Effector memory CD8-positive, alpha-beta T cell (primary cell): Measurements from ENCODE around the gene PPP5C.

Experiments used
- ATAC-seq: fragments of 150-1000 bp; cut with Tn5 transposase; replicated peaks from 2 replicates; pipeline ENCODE4 v1.10.0; 2021; ENCODE audit warnings: mild to moderate bottlenecking, moderate library complexity
- DNase-seq, 3 experiments: peaks; one replicate each; pipeline ENCODE4 v3.0.0; 2021
- H3K27ac Mint-ChIP-seq, 2 donors: one replicate each; pipeline ENCODE4 v1.8.0; 2022; ENCODE audit warnings: mild to moderate bottlenecking in 2 of 2, mixed read lengths in 2 of 2, moderate library complexity in 2 of 2
- H3K27me3 Mint-ChIP-seq, 2 donors: one replicate each; pipeline ENCODE4 v1.8.0; 2022; ENCODE audit warnings: mixed read lengths in 2 of 2
- H3K36me3 Mint-ChIP-seq: one replicate; pipeline ENCODE4 v1.8.0; 2022; ENCODE audit warnings: mild to moderate bottlenecking, moderate library complexity, mixed read lengths; ENCODE audit not compliant: insufficient read depth
- H3K4me1 Mint-ChIP-seq, 2 donors: one replicate each; pipeline ENCODE4 v1.8.0; 2022; ENCODE audit warnings: low read depth in 2 of 2, mixed read lengths in 2 of 2
- H3K4me3 Mint-ChIP-seq, 2 donors: one replicate each; pipeline ENCODE4 v1.8.0; 2022; ENCODE audit warnings: mild to moderate bottlenecking in 2 of 2, mixed read lengths in 2 of 2, moderate library complexity in 2 of 2
- H3K9me3 Mint-ChIP-seq, 2 donors: one replicate each; pipeline ENCODE4 v1.8.0; 2022; ENCODE audit warnings: mixed read lengths in 2 of 2

Gene PPP5C

DNA sequence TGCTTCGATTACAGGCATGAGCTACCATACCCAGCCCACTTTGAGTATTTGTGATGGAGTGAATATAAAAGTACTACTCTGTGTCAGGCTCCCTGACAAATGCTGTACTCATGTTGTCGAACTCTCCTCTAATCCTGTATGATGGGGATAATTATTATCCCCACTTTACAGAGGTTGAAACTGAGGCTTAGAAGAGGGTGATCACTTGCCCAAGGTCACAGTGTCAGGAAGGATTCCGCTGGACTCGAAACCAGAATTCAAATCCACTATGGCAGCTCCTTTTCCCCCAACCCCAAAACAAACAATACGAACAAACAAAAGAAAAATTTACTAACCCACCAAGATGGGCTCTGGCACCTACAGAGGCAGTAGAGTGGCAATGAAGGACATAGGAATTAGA lies 1.7 kb upstream of the PPP5C start:
- DNase-seq = no peak
- Mint-ChIP-seq H3K36me3 (peaks cover 13% of the 10 kb centered on the region), H3K27ac (no peak overlapping the region), H3K4me3 (peak overlapping the region; percentile 79), H3K4me1 (peaks cover 32 to 38% of the 10 kb centered on the region in 2 donors), H3K27me3 (peaks cover 0 to 10% of the 10 kb centered on the region in 2 donors), H3K9me3 (no peaks in the 10 kb centered on the region)
- ATAC-seq = no peak

DNA sequence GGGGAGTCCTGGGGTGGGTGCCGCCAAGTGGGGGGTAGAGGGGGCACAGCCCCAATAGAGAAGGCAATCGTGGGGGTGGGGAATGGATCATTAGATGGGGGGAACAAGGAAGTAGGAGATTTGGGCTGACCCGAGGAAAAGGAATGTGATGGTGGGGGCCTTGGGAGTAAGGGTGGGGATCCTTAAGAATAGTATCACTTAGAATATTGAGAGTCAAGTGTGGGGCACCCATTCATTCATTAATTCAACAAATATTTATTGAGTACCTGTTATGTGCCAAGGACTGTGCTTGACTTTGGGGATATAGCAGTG lies 641 bp downstream of the PPP5C start:
- H3K27me3 Mint-ChIP-seq = no peaks in the 10 kb centered on the region
- H3K4me1 Mint-ChIP-seq = peaks cover 52 to 58% of the 10 kb centered on the region in 2 donors
- no peaks in the 10 kb centered on the region for H3K9me3 Mint-ChIP-seq
- ATAC-seq (no peak), DNase-seq (no peak)
- peaks cover 13% of the 10 kb centered on the region for H3K36me3 Mint-ChIP-seq
- peak overlapping the region; percentile 79 for H3K4me3 Mint-ChIP-seq
- peak overlapping the region; percentile 85 to 90 for H3K27ac Mint-ChIP-seq

DNA sequence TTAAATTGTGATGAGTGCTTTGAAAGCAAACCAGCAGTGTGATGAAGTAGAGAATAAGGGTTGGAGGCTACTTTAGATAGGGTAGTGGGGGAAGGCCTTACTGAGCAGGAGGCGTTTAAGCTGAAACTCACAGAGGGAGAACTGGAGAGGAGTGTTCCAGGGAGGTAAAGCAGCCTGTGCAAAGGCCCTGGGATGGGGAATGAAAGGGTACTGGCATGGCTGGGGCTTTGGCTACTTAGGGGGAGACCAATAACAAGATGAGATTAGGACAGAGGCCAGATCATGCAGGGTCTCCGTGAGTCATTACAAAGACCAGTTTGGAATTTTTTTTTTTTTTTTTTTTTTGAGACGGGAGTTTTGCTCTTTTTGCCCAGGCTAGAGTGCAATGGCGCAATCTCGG lies 1.1 kb downstream of the PPP5C start:
- no peaks in the 10 kb centered on the region for H3K27me3 Mint-ChIP-seq
- no peak for ATAC-seq
- H3K27ac Mint-ChIP-seq = peak overlapping the region; percentile 85 to 90
- peaks cover 52 to 58% of the 10 kb centered on the region in 2 donors for H3K4me1 Mint-ChIP-seq
- peaks cover 13% of the 10 kb centered on the region for H3K36me3 Mint-ChIP-seq
- no peak for DNase-seq
- H3K4me3 Mint-ChIP-seq = peak overlapping the region; percentile 79
- no peaks in the 10 kb centered on the region for H3K9me3 Mint-ChIP-seq

DNA sequence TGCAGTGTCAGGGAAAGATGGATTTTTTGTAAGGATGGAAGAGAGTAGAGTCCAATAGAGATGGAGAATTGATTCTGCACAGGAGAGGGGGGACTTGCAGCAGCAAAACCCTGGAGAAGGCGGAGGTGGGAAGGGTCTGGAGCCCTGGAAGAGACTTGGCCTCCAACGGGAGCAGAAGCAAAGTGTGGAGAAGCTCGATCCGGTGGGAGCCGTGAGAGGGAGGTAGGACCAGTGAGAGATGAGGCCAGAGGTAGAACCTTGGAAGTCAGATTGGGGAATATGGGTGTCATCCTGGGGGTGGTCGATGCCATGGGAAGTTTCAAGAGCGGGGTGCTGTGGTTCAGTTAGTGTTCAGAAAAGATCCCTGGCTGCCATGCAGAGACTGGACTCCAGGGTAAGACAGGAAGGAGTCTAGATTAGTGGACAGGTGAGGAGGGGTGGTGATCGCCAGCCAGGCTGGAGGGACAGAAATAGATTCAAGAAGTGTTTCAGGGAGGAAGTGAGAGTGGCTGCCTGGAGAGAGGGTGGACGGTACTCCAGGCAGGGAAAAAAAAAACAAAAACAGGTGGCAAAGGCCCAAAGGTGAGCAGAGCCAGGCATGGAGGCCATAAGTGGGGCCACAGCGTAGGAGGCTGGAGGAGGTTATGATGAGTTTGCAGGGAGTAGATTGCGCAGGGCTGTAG lies 2.6 kb downstream of the PPP5C start:
- peak overlapping the region; percentile 79 to 81 for H3K4me3 Mint-ChIP-seq
- no peak for ATAC-seq
- H3K36me3 Mint-ChIP-seq = peaks cover 19% of the 10 kb centered on the region
- H3K27me3 Mint-ChIP-seq = no peaks in the 10 kb centered on the region
- H3K27ac Mint-ChIP-seq = peak overlapping the region; percentile 89 to 93
- no peaks in the 10 kb centered on the region for H3K9me3 Mint-ChIP-seq
- DNase-seq = no peak
- H3K4me1 Mint-ChIP-seq = peaks cover 54 to 58% of the 10 kb centered on the region in 2 donors

DNA sequence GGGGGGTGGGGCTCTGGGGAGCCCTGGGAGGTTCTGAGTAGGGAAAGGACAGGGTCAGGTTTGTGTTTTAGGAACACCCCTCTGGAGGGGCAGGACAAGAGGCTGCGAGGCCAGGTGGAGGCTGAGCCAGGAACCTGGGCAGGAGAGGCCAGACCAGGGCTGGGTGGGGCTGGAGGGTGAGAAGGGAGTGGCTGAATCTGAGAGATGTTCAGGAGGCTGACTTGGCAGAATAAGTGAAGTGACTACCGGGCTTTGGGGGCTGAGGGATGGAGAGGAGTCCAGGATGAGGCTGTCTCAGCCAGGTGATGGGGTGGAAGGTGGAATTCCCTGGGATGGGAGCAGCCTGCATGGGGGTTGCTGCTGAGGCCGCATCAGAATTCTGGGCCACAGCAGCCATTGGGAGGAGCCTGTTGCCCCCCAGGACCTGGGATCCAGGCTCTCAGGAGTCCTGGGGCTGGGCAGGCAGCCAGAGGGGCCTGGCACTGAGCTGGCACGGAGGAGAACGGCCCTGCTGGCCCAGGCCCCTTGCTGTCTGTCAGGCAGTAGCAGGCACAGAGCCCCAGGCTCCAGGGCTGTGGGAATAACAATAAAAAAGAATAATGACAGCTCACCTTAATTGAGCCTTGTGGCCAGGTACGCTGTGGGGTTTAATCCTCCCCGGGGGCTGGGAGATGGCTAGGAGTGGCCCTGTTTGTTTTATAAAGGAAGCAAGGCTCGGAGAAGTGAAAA lies 3.3 kb downstream of the PPP5C start:
- Mint-ChIP-seq H3K4me1 (peaks cover 56 to 60% of the 10 kb centered on the region in 2 donors), H3K4me3 (peak overlapping the region; percentile 79 to 81), H3K36me3 (peaks cover 19% of the 10 kb centered on the region), H3K27ac (peak overlapping the region; percentile 89 to 93), H3K9me3 (no peaks in the 10 kb centered on the region), H3K27me3 (no peaks in the 10 kb centered on the region)
- peak in 1 of 3 experiments; percentile 22 for DNase-seq
- ATAC-seq = no peak

DNA sequence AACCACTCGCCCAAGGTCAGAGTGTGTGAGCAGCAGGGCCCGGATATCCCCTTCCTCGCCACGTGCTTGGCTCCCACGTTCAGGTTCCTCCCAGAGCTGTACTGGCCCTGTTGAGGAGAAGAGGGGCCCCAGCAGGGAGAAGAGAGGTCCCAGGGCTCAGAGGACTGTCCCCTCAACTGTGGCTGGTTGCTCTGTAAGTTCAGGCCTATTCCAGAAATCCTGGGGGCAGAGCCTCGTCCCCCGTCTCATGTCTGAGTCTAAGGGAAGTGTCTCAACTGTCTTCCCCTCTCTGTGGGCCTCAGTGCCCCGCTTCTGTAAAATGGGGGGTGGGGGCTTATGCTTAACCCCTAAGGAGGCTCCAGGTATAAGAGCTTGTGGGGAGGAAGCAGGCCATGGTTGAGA lies 3.9 kb downstream of the PPP5C start:
- no peaks in the 10 kb centered on the region for H3K9me3 Mint-ChIP-seq
- ATAC-seq (peak; percentile 48), DNase-seq (peak in 1 of 3 experiments; percentile 24)
- peak overlapping the region; percentile 79 to 81 for H3K4me3 Mint-ChIP-seq
- H3K4me1 Mint-ChIP-seq = peaks cover 58 to 60% of the 10 kb centered on the region in 2 donors
- peaks cover 14% of the 10 kb centered on the region for H3K36me3 Mint-ChIP-seq
- peak overlapping the region; percentile 89 to 93 for H3K27ac Mint-ChIP-seq
- H3K27me3 Mint-ChIP-seq = no peaks in the 10 kb centered on the region

DNA sequence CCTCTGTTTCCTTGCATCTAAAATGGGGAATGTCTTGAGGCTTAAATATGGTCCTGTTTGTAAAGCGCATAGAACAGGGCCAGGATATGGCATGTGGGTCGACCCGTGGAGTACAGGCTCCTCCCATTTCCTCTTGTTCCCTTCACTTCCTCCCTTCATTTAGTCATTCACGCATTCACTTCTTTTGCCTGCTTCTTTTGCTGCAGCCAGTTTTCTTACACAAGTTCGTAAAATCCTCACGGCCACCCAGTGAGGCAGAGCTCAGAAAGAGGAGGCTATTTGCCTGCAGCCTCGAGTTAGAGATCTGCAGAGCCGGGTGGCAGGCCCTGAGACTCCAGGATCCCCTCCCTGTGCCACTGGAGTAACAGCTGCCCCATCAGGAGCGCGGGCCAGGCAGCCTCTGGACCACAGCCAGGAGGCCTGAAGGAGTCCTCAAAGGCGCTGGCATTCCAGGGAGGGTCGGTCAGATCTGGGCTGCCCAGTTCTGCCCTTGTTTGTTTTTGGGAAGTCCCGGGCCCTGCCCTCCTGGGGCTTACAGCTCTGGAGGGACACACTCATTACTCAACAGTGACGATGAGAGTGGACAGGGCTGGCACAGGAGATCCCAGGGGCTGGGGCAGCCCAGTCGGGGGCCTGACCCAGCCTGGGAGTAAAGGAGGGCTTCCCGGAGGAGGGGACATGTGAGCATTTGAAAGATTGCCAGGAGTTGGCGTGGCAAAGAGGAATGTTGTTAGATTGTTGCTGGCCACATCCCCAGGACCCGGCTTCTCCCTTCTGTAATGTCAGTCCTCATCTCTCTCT lies 4.6 kb downstream of the PPP5C start:
- ATAC-seq (no peak), DNase-seq (no peak)
- H3K4me1 Mint-ChIP-seq = peaks cover 60 to 61% of the 10 kb centered on the region in 2 donors
- peak overlapping the region; percentile 79 to 81 for H3K4me3 Mint-ChIP-seq
- peaks cover 14% of the 10 kb centered on the region for H3K36me3 Mint-ChIP-seq
- H3K27ac Mint-ChIP-seq = peak overlapping the region; percentile 89 to 93
- H3K9me3 Mint-ChIP-seq = no peaks in the 10 kb centered on the region
- no peaks in the 10 kb centered on the region for H3K27me3 Mint-ChIP-seq

DNA sequence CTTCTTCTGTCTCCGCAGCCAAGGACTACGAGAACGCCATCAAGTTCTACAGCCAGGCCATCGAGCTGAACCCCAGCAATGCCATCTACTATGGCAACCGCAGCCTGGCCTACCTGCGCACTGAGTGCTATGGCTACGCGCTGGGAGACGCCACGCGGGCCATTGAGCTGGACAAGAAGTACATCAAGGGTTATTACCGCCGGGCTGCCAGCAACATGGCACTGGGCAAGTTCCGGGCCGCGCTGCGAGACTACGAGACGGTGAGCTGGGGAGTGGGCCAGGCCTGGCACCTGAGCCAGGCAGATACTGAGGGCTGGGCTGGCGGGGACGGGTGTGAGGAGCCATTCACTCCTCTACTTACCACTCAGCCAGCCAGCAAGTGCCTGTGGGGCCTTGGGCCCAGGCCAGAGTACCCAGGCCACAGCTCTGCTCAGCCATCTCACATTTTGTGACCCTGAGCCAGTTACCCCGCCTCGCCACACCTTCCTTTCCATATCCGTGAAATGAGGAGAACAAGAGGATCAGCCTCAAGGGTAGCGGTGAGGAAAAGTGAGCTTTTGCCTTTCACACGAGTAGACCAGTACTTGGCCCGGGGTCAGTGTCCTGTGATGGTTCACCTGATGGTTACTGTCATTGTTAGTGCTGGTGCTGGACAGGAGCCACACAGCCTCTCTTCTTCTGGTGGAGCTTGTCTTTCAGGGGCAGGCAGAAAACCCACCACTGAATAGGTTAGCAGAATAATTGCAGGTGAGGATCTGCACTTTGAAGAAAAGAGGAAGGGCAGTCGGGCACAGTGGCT lies 7.0 kb downstream of the PPP5C start:
- DNase-seq (no peak), ATAC-seq (no peak)
- Mint-ChIP-seq H3K9me3 (no peaks in the 10 kb centered on the region), H3K27ac (peak overlapping the region in 1 of 2 donors; percentile 93), H3K4me1 (peaks cover 51 to 54% of the 10 kb centered on the region in 2 donors), H3K36me3 (peaks cover 11% of the 10 kb centered on the region), H3K4me3 (no peak overlapping the region), H3K27me3 (no peaks in the 10 kb centered on the region)

GRCh38 chr19:46355234-46356148 lies 8.6 kb downstream of the PPP5C start:
- Mint-ChIP-seq H3K4me3 (no peak overlapping the region), H3K27ac (peak overlapping the region; percentile 92 to 93), H3K9me3 (no peaks in the 10 kb centered on the region), H3K27me3 (no peaks in the 10 kb centered on the region), H3K4me1 (peaks cover 40 to 43% of the 10 kb centered on the region in 2 donors), H3K36me3 (peaks cover 11% of the 10 kb centered on the region)
- ATAC-seq (no peak), DNase-seq (no peak)

DNA sequence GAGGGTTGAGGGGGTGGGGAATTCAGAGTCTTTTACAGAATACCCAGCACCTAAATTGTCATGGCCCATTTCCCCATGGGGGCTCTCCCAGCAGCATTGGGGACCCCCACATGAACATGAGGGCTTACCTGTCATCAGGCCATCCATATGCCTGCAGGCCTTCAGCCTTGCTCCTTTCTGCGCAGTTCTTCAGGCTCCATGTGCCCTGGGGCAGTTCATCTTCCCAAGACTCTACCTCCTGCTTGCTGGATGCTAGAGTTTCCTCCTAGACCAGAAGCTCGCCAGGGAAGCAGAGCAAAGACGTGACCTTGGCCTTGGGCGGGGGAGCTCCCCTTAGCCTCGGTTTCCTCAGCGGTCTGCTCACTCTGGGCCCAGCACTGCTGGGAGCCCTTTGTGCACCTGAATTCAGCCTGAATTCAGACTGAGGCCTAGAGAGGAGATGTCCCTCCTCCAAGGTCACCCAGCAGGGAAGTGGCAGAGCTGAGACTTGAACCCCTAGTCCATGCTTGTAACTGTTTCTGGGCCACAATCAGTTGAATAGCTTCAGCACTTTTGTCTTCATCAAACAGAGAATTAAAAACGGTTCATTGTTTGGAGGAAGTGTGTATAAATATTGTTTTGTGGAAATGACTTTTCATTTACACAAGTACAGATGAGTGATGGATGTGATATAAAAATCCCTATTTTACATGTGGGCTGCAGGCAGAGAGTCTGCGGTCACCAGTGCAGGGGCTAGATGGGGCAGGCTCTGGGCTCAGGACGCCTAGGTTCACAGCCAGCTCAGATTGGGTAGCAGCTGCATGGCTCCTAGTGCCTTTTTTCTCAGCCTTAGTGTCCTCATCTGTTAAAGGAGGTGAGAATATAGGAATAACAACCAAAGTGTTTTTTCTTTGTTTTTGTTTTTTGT lies 9.5 kb downstream of the PPP5C start:
- Mint-ChIP-seq H3K4me1 (peaks cover 36 to 39% of the 10 kb centered on the region in 2 donors), H3K27ac (peak overlapping the region; percentile 92 to 93), H3K4me3 (no peak overlapping the region), H3K36me3 (peaks cover 11% of the 10 kb centered on the region), H3K27me3 (no peaks in the 10 kb centered on the region), H3K9me3 (no peaks in the 10 kb centered on the region)
- DNase-seq (no peak), ATAC-seq (no peak)

- H3K27me3 Mint-ChIP-seq = no peaks in the 10 kb centered on the region
- ATAC-seq (no peak), DNase-seq (no peak)
- peak overlapping the region; percentile 36 to 53 for H3K27ac Mint-ChIP-seq
- peaks cover 30 to 35% of the 10 kb centered on the region in 2 donors for H3K4me1 Mint-ChIP-seq
- H3K9me3 Mint-ChIP-seq = no peaks in the 10 kb centered on the region
- no peak overlapping the region for H3K4me3 Mint-ChIP-seq
- peaks cover 15% of the 10 kb centered on the region for H3K36me3 Mint-ChIP-seq
Measured at GRCh38 chr19:46357846-46358583, 11.1 kb downstream of the PPP5C start.
